ENCODE results near the gene MEG3.

Gene MEG3

DNA sequence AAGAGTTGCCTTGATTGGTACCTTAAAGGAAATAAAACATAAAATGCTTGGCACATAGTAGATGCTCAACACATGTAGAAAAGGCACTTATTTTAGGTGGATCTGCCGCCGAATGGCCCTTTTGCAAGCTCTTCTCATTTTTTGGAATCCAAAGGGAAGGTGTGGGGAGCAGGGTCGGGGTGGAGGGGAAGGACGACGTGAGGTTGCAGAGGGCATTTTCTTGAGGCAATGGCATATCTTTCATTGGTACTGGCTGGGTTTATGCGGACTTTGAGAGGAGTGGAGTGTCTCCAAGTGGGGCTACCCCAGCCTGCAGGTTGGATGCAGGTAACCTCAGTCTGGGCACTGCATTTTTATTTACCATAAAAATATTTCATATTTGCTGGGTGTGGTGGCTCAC lies 69.5 kb downstream of the MEG3 start:
- H3K79me2 ChIP-seq (ENCODE audit: insufficient read depth, low read length), result no peaks in the 10 kb centered on the region
- H3K27me3 ChIP-seq (ENCODE audit: insufficient read depth, low read length, poor library complexity, severe bottlenecking), result no peaks in the 10 kb centered on the region

DNA sequence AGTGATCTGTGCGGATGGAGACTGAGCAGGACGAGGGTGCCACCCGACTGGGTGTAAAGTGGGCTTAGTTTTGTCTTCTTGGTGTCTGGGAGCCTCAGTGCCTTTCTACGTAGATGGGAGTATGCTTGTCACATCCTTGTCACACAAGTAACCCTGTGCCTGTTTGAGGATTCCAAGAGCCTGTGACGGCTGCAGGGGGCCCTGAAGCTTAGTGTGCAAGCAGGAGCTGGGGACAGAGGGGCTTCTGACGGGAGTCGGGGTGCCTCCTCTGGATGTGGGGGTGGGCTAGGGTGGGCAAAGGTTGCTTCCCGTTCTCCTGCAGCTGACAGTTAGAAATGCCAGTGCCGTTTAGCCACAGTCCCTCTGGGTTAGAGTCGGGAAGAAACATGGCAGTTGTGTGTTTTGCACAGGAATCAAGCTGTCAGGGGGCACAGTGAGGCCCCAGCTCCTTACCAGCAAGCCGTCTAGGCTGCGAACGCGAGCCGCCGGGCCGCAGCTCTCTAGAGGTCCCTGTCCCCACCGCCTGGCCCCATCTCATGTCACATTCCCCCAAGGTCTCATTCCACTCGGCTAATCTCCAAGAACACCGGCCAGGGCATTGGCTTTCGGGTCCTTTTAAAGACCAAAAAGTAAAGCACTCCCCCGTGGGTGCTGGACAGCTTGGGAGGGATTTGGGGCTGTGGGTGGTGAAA lies 70.6 kb downstream of the MEG3 start:
- Histone ChIP-seq H2AFZ (ENCODE audit: low read length) (no peak overlapping the region), H3K27me3 (ENCODE audit: insufficient read depth, low read length, poor library complexity, severe bottlenecking) (no peaks in the 10 kb centered on the region)

More for the DNA sequence above, 69.5 kb downstream of the MEG3 start:
- H3K9ac ChIP-seq (ENCODE audit: low read depth, low read length, poor library complexity, severe bottlenecking), result no peak overlapping the region
- H3K9me3 ChIP-seq (ENCODE audit: insufficient read depth, low read depth, low read length), result no peaks in the 10 kb centered on the region
- no peak overlapping the region for H3K4me3 ChIP-seq (ENCODE audit: low read length, poor library complexity, severe bottlenecking)
- H3K36me3 ChIP-seq (ENCODE audit: insufficient read depth, low read length), result no peaks in the 10 kb centered on the region
- no peaks in the 10 kb centered on the region for H4K20me1 ChIP-seq (ENCODE audit: insufficient read depth, low read length, poor library complexity, severe bottlenecking)
- H3K9me2 ChIP-seq (replicated peaks; ENCODE audit: low read depth, low read length), result no peaks in the 10 kb centered on the region
- TF ChIP-seq EZH2phosphoT487 (IDR thresholded peaks at IDR 0.05; ENCODE audit: borderline replicate concordance), result no peak
- no peak for TF ChIP-seq CTCF (conservative IDR thresholded peaks at IDR 0.05; ENCODE audit: low read length)
- no peak overlapping the region for H3K4me2 ChIP-seq (ENCODE audit: low read depth, low read length, poor library complexity, severe bottlenecking)
- H2AFZ ChIP-seq (ENCODE audit: low read length), result no peak overlapping the region
- H3F3A ChIP-seq (ENCODE audit: low read depth), result no peaks in the 10 kb centered on the region
- no peaks in the 10 kb centered on the region for H3K4me1 ChIP-seq (ENCODE audit: insufficient read depth, low read length, poor library complexity, severe bottlenecking)

GRCh38 chr14:100898465-100898864 lies 72.5 kb downstream of the MEG3 start:
- H3K36me3 ChIP-seq (ENCODE audit: insufficient read depth, low read length), result no peaks in the 10 kb centered on the region
- no peak overlapping the region for H3K4me3 ChIP-seq (ENCODE audit: low read length, poor library complexity, severe bottlenecking)
- H3F3A ChIP-seq (ENCODE audit: low read depth), result no peaks in the 10 kb centered on the region
- no peak overlapping the region for H2AFZ ChIP-seq (ENCODE audit: low read length)
- no peak overlapping the region for H3K9ac ChIP-seq (ENCODE audit: low read depth, low read length, poor library complexity, severe bottlenecking)
- H3K27me3 ChIP-seq (ENCODE audit: insufficient read depth, low read length, poor library complexity, severe bottlenecking), result no peaks in the 10 kb centered on the region
- H3K79me2 ChIP-seq (ENCODE audit: insufficient read depth, low read length), result no peaks in the 10 kb centered on the region
- TF ChIP-seq CTCF (conservative IDR thresholded peaks at IDR 0.05; ENCODE audit: low read length) (no peak), EZH2phosphoT487 (IDR thresholded peaks at IDR 0.05; ENCODE audit: borderline replicate concordance) (no peak)
- H3K4me2 ChIP-seq (ENCODE audit: low read depth, low read length, poor library complexity, severe bottlenecking), result no peak overlapping the region
- no peaks in the 10 kb centered on the region for H3K9me2 ChIP-seq (replicated peaks; ENCODE audit: low read depth, low read length)
- H3K4me1 ChIP-seq (ENCODE audit: insufficient read depth, low read length, poor library complexity, severe bottlenecking), result no peaks in the 10 kb centered on the region
- H4K20me1 ChIP-seq (ENCODE audit: insufficient read depth, low read length, poor library complexity, severe bottlenecking), result no peaks in the 10 kb centered on the region
- no peaks in the 10 kb centered on the region for H3K9me3 ChIP-seq (ENCODE audit: insufficient read depth, low read depth, low read length)

More for the DNA sequence above, 70.6 kb downstream of the MEG3 start:
- TF ChIP-seq EZH2phosphoT487 (IDR thresholded peaks at IDR 0.05; ENCODE audit: borderline replicate concordance), result no peak
- TF ChIP-seq CTCF (conservative IDR thresholded peaks at IDR 0.05; ENCODE audit: low read length), result no peak
- Histone ChIP-seq H3K79me2 (ENCODE audit: insufficient read depth, low read length) (no peaks in the 10 kb centered on the region), H3K4me3 (ENCODE audit: low read length, poor library complexity, severe bottlenecking) (no peak overlapping the region), H3K9me2 (replicated peaks; ENCODE audit: low read depth, low read length) (no peaks in the 10 kb centered on the region), H3F3A (ENCODE audit: low read depth) (no peaks in the 10 kb centered on the region), H4K20me1 (ENCODE audit: insufficient read depth, low read length, poor library complexity, severe bottlenecking) (no peaks in the 10 kb centered on the region), H3K9ac (ENCODE audit: low read depth, low read length, poor library complexity, severe bottlenecking) (no peak overlapping the region), H3K9me3 (ENCODE audit: insufficient read depth, low read depth, low read length) (no peaks in the 10 kb centered on the region), H3K36me3 (ENCODE audit: insufficient read depth, low read length) (no peaks in the 10 kb centered on the region), H3K4me2 (ENCODE audit: low read depth, low read length, poor library complexity, severe bottlenecking) (no peak overlapping the region), H3K4me1 (ENCODE audit: insufficient read depth, low read length, poor library complexity, severe bottlenecking) (no peaks in the 10 kb centered on the region)

Data from Loucy (cell line).